HUES6 (cell line): Measurements from ENCODE around the gene STEAP1B.

Experiments
- H3K27ac ChIP-seq: 2 replicates; pipeline ENCODE4 v1.7.0; 2013; ENCODE audit warnings: low read depth, mild to moderate bottlenecking, low read length, inconsistent platforms
- H3K27me3 ChIP-seq: 2 replicates; pipeline ENCODE4 v1.6.1; 2013; ENCODE audit warnings: low read length; ENCODE audit not compliant: control insufficient read depth, insufficient read depth
- H3K36me3 ChIP-seq: 2 replicates; pipeline ENCODE4 v1.6.1; 2013; ENCODE audit warnings: low read length; ENCODE audit not compliant: control insufficient read depth, insufficient read depth
- H3K4me1 ChIP-seq: 2 replicates; pipeline ENCODE4 v1.6.1; 2013; ENCODE audit warnings: low read length; ENCODE audit not compliant: control insufficient read depth, insufficient read depth
- H3K4me3 ChIP-seq: 2 replicates; pipeline ENCODE4 v1.5.1; 2013; ENCODE audit warnings: low read depth, low read length
- H3K9ac ChIP-seq: one replicate; pipeline ENCODE4 v1.6.1; 2013; ENCODE audit warnings: mild to moderate bottlenecking, low read length
- H3K9me3 ChIP-seq: 2 replicates; pipeline ENCODE4 v1.6.1; 2013; ENCODE audit warnings: low read depth, low read length; ENCODE audit not compliant: control insufficient read depth, insufficient read depth

STEAP1B gene

DNA sequence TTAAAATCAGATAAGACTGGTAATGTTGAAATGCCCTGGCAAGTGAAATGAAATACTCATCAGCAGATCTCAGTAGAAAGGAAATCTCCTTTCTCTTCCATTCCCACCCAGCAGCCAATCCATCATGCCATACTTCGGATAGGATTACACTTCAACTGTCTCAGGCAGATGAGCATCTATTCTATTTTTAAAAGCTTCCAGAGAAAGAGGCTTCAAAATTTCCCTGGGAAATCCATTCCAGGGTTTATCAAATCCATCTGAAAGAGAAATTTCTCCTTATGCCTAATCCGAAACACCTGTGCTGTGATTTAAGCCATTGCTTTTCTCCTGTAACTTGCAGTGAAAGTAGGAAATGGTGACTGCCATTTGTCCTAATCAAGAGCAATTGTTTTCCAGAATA is 82.6 kb downstream of the STEAP1B start:
- Histone ChIP-seq H3K4me1 (peaks cover 3% of the 10 kb centered on the region; the same call in 1 of the 2 replicates), H3K36me3 (no peaks in the 10 kb centered on the region), H3K9ac (no peak overlapping the region), H3K9me3 (no peaks in the 10 kb centered on the region), H3K4me3 (no peak overlapping the region), H3K27me3 (no peaks in the 10 kb centered on the region), H3K27ac (no peak overlapping the region)

DNA sequence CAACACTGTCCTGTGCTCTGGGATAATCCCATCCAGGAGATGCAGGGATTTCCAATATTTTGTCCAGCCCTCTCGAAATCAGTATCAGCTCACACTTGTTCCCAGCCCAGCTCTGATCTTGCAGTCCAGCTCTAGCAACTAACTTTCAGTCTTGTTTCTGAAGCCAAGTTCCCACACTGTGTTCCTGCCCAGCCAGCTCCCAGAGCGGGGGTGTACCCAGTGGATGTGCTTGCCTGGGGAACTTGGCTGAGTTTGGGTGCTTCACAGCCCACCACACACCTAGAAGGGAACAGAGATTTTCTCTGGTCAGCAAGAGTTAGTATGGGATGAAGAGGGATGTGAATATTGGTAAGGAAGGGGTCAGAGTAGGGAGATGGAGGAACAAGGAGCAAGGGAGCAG is 85.6 kb downstream of the STEAP1B start:
- Histone ChIP-seq H3K27me3 (no peaks in the 10 kb centered on the region), H3K4me1 (peaks cover 12% of the 10 kb centered on the region), H3K36me3 (no peaks in the 10 kb centered on the region), H3K9me3 (no peaks in the 10 kb centered on the region), H3K9ac (no peak overlapping the region), H3K27ac (no peak overlapping the region), H3K4me3 (no peak overlapping the region)

DNA sequence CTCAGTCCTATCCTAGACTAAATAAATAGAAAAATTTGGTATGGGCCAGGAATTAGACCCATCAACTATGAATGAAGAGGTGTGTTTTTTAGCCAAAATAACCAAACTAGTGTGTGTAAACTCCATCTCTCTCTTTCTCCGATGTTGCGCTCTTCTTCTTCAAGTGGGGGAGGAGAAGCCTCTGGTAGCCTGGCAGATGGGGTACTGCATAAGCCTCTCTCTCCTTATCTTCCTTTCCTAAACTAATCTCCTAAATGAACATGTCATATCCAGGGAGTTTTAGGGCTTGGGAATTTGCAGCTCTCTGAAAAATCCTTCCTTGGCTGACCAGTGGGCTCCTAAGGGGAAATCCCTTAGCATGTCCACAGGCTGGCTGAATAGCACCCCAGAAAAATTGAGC is 86.8 kb downstream of the STEAP1B start:
- no peak overlapping the region for H3K27ac ChIP-seq
- no peak overlapping the region for H3K4me3 ChIP-seq
- peaks cover 12% of the 10 kb centered on the region for H3K4me1 ChIP-seq
- no peak overlapping the region for H3K9ac ChIP-seq
- no peaks in the 10 kb centered on the region for H3K36me3 ChIP-seq
- H3K27me3 ChIP-seq = no peaks in the 10 kb centered on the region
- H3K9me3 ChIP-seq = no peaks in the 10 kb centered on the region

DNA sequence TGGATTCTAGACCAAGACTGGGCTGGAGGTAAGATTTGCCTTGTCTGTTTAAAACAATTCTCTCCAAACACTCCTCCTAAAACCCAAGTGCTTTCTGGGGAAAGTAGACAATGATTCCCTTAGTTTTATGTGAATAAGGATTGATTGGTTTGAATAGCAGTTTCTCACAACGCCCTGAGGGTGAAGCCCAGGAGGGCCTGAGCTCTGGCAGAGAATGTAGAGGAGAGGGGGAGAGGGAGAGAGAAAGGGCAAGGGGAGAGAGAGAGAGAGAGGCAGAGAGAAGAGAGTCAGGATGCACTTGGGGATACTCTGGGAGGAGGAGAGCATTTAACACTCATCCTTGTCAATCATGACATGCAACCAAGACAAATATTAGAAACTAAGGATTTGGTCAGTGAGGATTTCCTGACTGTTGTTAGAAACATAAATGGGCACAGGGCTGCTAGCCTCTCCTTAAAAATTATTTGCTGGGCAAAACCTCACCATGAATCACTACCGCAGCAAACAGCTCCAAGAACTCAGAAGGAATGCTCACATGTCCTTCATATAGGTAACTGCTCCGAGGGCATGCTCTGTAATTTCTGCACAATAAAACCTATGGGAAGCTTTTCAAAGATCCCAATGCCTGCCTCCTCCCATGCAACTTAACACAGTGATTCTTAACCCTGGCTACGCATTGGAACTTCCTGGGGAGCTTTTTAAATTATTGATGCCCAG is 87.9 kb downstream of the STEAP1B start:
- no peak overlapping the region for H3K27ac ChIP-seq
- H3K9me3 ChIP-seq = no peaks in the 10 kb centered on the region
- peaks cover 12% of the 10 kb centered on the region for H3K4me1 ChIP-seq
- H3K36me3 ChIP-seq = no peaks in the 10 kb centered on the region
- H3K27me3 ChIP-seq = no peaks in the 10 kb centered on the region
- H3K9ac ChIP-seq = no peak overlapping the region
- H3K4me3 ChIP-seq = no peak overlapping the region

DNA sequence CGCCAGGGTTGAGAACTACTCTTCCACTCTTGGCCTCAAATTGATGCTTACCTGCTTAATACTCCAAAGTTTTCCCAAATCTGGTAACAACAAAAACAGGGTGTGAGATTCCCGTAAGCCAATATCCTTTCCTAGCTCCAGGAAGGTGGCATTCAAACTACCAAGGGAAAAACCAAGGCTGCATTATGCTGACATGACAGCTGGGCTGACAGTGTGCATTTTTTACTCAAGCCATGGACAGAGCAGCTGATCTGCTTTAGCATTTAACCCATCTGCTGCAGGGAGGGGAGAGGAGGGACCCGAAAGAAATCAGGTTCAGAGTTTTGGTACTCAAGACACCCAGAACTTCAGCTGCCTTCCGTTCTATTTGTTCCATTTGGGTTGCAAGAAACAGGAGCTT is 93.3 kb downstream of the STEAP1B start:
- Histone ChIP-seq H3K4me1 (peaks cover 4% of the 10 kb centered on the region), H3K9ac (no peak overlapping the region), H3K9me3 (no peaks in the 10 kb centered on the region), H3K27me3 (no peaks in the 10 kb centered on the region), H3K4me3 (no peak overlapping the region), H3K27ac (no peak overlapping the region), H3K36me3 (no peaks in the 10 kb centered on the region)

DNA sequence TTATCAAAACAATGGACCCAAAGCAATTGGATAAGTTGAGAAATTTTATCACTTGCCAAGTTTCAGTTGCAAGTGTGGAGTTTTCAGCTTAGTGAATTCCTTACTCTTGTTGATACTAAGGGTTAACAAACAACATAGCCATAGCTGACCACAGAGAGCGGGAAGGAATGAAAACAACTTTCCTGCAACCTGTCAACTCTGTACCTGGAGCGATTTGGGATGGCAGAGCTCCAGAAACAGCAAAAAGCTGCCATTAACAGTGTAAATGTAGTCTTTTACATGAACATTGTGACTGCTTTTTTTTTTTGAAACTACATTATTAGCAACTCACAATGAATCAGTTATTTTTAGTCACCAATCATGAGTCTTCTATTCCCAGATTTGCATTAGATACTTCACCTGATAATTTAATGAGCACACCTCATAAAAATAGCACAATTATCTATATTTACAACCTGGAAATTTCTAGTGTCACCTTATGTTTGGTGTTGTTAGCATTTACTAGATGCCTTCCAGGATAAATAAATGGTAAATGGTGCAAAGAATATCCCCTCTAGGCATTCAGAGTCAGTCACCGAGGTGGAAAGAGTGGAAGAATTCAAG is 95.5 kb downstream of the STEAP1B start:
- Histone ChIP-seq H3K4me3 (no peak overlapping the region), H3K36me3 (no peaks in the 10 kb centered on the region), H3K27me3 (no peaks in the 10 kb centered on the region), H3K27ac (no peak overlapping the region), H3K4me1 (no peaks in the 10 kb centered on the region), H3K9ac (no peak overlapping the region), H3K9me3 (no peaks in the 10 kb centered on the region)

DNA sequence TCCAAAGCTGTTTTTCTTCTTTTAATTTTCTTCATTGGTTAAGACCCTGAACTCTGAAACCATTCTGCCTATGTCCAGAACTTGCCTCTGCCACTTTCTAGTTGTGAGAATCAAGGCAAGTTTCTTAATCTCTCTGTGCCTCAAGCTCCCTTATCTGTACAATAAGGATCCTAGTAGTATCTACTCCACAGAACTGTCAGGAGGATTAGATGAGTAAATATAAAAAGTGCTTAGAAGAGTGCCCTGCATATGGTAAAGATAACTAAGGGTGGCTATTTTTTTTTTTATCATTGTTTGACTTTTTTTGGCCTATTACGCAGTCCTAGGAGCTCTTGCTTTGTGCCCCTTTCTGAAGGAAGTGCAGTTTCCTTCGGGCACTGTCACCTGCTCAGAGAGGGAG is 96.6 kb downstream of the STEAP1B start:
- Histone ChIP-seq H3K4me3 (no peak overlapping the region), H3K9ac (no peak overlapping the region), H3K27me3 (no peaks in the 10 kb centered on the region)

DNA sequence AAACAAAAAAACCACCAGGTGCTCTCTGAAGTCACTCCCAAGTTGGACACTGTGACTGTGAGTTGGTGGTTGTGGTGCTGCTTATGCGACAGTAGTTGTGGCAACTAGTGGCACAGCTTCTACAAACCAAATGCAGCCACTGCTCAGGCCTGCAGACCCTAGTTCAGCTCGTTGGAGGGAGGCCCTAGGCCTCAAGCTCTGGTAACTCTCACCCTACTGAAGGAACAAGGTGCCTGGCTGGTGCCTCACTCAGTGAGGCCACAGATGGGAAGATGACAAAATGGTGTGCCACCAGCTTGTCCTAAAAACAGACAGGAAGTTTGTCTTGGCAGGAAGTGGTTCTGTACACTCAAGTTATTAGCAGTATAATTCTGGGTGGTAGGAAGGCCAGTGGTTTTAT is 97.7 kb downstream of the STEAP1B start:
- Histone ChIP-seq H3K27me3 (no peaks in the 10 kb centered on the region), H3K9ac (no peak overlapping the region), H3K27ac (no peak overlapping the region), H3K4me1 (no peaks in the 10 kb centered on the region), H3K36me3 (no peaks in the 10 kb centered on the region), H3K9me3 (no peaks in the 10 kb centered on the region), H3K4me3 (no peak overlapping the region)

More for the DNA sequence above, 96.6 kb downstream of the STEAP1B start:
- Histone ChIP-seq H3K4me1 (no peaks in the 10 kb centered on the region), H3K9me3 (no peaks in the 10 kb centered on the region), H3K36me3 (no peaks in the 10 kb centered on the region), H3K27ac (no peak overlapping the region)

DNA sequence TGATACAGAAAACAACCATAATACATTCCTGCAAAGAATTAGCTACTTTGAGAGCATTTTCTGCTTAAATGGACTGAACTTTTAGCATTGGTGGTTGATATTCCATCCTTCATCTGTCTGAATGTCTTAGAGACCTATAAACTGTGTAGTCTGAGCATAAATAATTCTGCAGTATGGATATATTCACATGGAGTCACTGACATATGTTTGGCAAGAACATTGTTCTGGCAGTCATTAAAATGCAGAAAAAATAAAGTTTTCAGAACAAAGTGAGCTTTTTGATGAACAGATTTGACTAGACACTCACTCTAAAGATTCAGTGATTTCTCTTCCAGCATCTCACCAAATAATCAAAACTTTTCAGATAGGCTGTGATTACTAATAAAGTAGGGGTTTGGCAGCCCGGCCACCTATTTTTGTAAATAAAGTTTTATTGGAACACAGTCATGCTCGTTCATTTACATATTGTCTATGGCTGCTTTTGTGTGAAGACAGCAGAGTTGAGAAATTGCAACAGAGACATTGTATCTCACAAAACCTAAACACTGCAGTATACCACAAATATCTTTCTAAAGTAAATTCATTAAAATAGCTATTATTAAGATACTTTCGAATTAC is 98.9 kb downstream of the STEAP1B start:
- H3K27ac ChIP-seq = no peak overlapping the region

DNA sequence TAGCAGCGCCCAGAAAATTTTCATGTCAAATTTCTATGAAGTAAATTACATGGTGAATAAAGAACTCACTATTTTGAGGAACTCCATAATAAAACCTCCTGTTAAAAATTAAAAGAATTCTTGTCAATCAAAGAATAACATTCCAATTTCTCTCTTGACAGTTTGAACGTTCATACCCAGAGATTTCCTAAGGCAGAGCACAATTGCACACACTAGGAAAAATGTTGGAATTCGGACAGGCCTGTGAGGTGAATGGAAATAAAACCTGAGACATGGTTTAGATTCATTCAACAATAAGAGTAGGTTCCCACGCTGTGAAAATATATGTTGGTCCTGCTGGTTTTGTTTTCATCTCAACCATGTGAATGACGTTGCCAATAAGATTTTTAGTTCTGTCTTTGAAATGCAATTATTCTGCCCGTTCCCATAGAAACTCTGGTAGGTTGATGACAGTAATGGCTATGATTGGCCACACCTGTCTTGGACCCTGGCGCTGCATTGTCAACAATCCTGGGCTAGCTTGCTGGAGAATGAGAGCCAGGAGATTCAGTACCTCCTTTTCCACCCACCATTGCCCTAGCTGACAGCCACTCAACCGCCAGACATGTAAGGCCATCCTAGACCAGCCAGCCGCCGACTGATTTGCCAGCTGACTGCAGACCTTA is 99.7 kb downstream of the STEAP1B start:
- no peaks in the 10 kb centered on the region for H3K9me3 ChIP-seq
- H3K4me1 ChIP-seq = no peaks in the 10 kb centered on the region
- H3K4me3 ChIP-seq = no peak overlapping the region
- H3K27ac ChIP-seq = no peak overlapping the region
- H3K36me3 ChIP-seq = no peaks in the 10 kb centered on the region
- no peaks in the 10 kb centered on the region for H3K27me3 ChIP-seq
- H3K9ac ChIP-seq = no peak overlapping the region

More for the DNA sequence above, 98.9 kb downstream of the STEAP1B start:
- Histone ChIP-seq H3K9me3 (no peaks in the 10 kb centered on the region), H3K36me3 (no peaks in the 10 kb centered on the region), H3K27me3 (no peaks in the 10 kb centered on the region), H3K4me1 (no peaks in the 10 kb centered on the region), H3K9ac (no peak overlapping the region), H3K4me3 (no peak overlapping the region)

DNA sequence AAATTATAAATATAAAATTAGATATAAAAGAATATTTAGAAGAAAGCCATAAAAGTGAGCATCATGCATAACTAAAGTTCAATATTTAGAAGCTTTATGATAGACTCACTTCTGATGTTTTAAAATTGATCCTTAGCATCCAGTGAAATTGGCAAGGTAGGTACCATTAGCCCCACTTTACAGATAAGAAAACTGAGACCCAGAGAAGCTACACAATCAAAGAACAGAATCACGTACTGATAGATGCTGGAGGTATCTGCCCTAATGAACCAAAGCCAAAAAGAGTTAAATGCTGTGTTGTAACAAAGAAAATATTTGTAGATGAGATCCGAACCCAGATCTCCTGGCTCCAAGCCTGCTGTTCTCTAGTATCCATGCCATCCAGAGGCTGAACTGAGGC is 100.4 kb downstream of the STEAP1B start:
- no peak overlapping the region for H3K9ac ChIP-seq

More for the DNA sequence above, 100.4 kb downstream of the STEAP1B start:
- Histone ChIP-seq H3K4me1 (no peaks in the 10 kb centered on the region), H3K27me3 (no peaks in the 10 kb centered on the region), H3K4me3 (no peak overlapping the region), H3K27ac (no peak overlapping the region), H3K9me3 (no peaks in the 10 kb centered on the region), H3K36me3 (no peaks in the 10 kb centered on the region)
